RPMI7951 (cell line): ENCODE results near the gene SFN. TPM values are rescaled to one million over a fixed set of nuclear protein-coding genes. Genes with fewer than 3 reads are reported as not detected.
"Not testable (repeated sequence)": the region's sequence is repeated elsewhere in the genome, so short reads cannot be mapped to it uniquely, and the experiment has no call there.

Experiments
- DNase-seq: peaks from one replicate; pipeline ENCODE4 v3.0.0-alpha.2; 2012; ENCODE audit warnings: low read depth
- total RNA-seq: library from RNA; depleted of rRNA; stranded (reverse); fragments of >200 nt; shearing (Covaris generic); gene quantifications from 2 replicates; pipeline ENCODE4 v1.2.3, GENCODE V29; 2014; rRNA removed

SFN gene
- total RNA-seq, result not detected in 2 replicates

GRCh38 chr1:26862781-26863684 is at the start of gene SFN:
Gene SFN (plus strand): TSS chr1:26863149. CDS start chr1:26863213, 64 bp downstream.
- DNase-seq, result no peak

GRCh38 chr1:26814377-26814776 is 48.6 kb upstream of the SFN start:
- no peak for DNase-seq

GRCh38 chr1:26814893-26815292 is 48.1 kb upstream of the SFN start:
- DNase-seq, result no peak

- no peak for DNase-seq
These were observed 42.1 kb upstream of the SFN start for GRCh38 chr1:26820784-26821269.

DNA sequence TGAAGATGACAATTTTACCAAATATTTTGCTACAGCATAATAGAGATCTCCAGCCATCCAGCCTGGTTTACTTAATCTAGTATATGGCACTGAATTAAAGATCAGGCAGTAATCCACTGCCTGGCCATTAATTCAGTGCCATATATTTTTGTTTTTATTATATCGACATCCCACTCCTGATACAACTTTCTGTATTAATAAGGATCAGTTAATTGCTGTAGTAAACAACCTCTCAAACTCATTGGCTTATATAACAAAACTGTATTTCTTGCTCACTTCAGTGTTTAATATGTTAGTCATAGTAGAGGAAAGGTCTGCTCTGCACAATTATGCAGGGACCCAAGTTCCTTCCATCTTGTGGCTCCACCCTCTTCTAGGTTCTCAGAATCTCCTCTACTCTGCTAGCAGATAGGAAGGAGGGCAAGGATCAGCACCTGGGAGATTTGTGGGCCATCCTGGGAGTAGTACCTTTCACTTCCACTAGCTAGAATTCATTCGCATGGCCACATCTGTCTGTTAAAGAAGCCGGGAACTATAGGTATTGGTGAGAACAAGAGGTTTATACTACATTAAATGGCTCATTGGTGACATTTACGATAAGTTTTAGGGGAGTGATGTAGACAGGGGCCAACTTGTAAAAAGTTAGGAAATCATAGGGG is 40.1 kb upstream of the SFN start:
- no peak for DNase-seq

DNA sequence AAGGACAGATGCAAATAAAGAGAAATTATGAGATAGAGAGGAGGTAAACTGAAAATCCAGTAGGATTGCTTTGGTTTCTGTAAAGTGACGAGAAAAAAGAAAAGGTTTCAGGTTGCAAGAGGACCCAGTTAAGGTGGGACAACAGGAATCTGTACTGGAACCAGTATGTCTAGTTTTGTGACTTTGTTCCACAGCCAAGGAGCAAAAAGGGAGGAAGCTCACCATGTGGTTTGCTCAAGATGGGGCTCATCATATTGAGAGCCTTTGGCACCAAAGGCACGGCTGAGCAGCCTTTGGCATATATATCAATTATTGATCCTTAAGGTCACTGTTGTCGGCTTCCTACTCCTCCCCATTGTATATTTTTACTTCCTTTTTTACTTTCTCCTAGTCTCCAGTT is 38.2 kb upstream of the SFN start:
- DNase-seq, result no peak

DNA sequence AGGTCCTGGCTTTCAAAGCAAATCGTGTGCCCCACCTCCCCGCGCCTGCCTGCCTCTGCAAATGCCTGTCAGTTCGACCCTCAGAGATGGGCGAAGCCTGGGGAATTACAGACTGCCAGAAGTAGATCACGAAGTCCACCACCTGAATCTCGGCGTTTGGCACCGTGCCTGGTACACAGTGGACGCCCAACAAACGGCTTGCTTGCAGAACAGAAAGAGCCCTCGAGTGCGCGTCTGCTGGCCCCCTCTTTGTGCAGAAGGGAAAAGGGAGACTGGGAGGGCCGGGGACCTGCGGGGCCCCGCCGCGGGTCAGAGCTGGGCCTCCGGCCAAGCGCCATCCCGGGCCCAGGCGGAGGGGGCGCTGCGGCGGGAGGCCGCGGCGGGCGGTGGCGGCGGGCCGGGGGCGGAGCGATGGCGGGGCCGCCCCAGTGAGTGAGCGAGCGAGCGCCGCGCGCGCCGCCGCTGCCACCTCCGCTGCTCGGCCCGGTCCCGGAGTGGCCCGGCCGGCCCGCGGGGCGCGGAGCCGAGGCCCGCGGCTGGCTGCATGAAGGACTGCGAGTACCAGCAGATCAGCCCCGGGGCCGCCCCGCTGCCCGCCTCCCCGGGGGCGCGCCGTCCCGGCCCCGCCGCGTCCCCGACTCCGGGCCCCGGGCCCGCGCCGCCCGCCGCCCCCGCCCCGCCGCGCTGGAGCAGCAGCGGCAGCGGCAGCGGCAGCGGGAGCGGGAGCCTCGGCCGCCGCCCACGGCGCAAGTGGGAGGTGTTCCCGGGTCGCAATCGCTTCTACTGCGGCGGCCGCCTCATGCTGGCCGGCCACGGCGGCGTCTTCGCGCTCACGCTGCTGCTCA is 36.5 kb upstream of the SFN start, which contains the start of gene ZDHHC18:
Gene ZDHHC18 (plus strand): TSS at position 428 of the 845 bp plus-strand sequence. CDS start 117 bp downstream, at position 545.
- DNase-seq, result peak; percentile 64

- no peak for DNase-seq
These were observed 35.8 kb upstream of the SFN start for GRCh38 chr1:26827106-26827604.

DNA sequence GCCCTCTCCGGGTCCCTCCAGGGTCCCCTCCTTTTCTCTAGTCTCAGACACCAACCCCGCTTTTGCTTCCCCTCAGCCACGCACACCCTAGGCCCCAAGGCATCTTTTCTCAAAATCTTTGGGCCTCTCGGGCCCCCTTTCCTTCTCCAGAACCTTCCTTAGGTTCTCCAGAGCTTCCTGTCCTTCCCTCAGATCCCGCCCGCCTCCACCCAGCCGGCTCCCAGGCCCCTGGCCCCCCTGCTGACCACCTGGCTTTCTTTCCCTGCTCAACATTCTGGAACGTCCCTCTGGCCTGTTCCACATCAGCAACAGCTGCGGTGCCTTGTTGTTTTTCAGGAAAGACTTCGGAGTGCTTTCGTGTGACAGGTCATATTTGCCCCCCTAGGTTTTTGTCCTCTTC is 35.3 kb upstream of the SFN start:
- DNase-seq, result no peak

GRCh38 chr1:26828411-26828991 is 34.4 kb upstream of the SFN start:
- no peak for DNase-seq

DNA sequence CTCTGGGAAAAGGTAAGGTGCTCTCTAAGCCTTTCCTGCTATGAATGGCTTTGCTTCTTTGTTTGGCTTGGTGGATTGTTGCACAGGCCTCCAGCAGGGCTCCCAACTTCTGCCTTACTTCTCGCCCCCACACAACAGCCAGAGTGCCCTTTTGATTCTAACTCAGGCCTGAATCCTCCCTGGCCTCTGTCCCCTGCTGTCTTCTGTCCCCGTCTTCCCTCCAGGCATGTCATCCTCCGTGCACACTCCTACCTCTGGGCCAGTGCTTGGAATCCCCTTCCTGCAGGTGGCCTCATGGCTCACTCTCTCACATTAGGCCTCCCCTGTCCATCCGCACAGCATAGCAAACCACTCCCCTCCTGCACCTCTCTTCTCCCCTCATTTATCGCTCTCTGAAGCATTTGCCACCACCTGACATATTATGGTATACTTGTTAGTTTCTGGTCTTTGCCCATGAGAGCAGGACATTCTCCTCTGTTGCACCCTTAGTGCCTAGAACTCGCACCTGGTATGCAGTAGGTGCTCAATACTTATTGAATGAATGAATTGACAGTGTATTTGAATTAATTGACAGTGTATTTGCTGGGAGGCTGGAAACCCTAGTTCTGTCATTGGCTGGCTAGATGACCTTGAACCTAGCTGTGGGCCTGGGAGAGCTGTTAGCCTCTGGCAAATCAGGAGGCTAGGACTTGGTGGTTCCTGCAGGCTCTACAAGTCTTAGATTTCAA is 33.6 kb upstream of the SFN start:
- no peak for DNase-seq

DNA sequence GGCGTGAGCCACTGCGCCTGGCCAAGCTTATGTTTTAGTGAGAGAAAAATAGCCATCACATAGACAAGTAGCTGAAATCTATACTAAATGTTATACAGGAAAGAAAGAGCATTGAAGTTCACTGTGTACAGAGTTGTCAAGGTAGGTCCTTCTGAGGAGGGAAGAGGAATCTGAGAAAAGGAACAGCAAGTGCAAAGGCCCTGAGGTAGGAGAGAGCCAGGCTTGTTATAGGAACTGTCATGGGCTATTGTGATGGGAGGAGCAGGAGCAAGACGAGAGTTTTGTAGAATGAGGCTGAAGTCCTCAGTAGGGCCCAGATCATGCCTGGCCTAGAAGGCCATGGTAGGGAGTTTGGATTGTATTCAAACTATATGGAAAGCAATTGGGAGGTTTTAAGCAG is 31.9 kb upstream of the SFN start:
- no peak for DNase-seq

GRCh38 chr1:26831546-26832248 is 31.3 kb upstream of the SFN start:
- DNase-seq, result no peak

DNA sequence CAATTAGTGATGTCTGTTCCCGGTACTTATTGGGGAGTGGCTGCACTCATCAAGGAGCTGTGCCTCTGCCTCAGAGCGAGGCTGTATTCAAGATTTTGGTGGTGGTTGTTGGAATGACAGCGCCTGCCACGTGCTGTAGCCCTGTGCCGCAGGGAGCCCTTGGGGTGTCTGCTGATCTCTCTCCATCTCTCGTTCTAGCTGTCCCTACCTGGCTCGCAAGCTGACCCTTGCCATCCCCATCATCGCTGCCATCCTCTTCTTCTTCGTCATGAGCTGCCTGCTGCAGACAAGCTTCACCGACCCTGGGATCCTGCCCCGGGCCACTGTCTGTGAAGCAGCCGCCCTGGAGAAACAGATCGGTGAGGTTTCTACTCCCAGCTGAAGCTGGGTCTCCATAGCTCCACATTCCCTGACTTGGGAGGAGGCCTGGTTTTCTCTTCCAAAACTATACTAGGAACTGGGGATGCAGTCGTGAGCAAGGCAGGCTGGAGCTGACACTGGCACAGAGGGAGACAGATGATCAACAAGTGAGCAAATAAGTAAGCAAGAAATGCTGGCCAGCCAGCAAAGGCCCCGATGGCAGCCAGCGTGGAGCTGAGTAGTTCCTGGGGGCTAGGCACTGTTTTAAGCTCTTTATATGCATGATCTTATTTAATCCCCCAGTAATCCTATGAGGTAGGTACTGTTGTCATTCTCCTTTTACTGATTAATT is 30.5 kb upstream of the SFN start:
- DNase-seq, result no peak

GRCh38 chr1:26833432-26834405 is 29.2 kb upstream of the SFN start:
- DNase-seq, result no peak

GRCh38 chr1:26837665-26838064 is 25.3 kb upstream of the SFN start:
- not testable (repeated sequence) for DNase-seq

DNA sequence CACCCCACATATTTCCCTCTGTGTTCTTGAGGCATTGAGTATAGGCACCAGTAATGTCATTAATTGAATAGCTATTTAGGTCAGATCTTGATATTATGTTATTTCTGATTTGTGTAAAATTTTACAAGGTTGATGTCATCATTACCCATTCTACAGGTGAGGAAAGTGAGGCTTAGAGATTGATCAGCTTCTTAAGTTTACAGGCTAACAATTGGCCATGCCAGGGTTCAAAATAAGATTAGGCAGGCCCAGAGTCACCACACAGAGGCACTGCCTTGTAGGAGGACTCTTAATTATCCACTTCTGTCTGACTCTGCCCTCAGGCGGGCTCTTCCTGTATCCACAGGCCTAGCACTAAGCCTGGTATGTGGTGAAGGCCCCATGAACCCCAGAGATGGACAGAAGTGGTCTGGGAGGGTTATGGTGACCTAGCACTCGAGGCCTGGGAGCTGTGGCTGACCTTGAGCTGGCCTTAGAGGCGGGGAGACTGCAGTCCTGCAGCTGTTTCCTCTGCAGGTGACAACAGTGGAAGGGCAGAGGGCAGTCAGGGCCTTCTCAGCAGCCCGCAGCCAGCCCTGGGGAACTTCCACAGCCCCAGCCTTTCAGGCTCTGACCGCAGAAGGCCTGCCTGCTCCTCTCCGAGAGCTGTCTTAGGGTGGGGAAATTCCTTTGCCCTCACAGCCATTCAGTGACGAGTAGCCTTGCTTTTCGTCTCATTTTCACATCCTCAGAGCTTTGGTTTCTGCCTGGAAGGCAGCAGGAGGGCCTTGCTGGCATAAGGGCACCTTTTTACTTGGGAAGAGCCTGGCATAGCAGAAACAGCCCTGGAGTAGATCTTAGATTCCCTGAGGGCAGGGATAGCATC is 24.2 kb upstream of the SFN start:
- no peak for DNase-seq
